Astrocyte (in vitro differentiated cells and primary cell): ENCODE data around the gene EXOC4.

ENCODE experiments used
- EZH2 ChIP-seq: IDR thresholded peaks from 2 replicates; pipeline ENCODE4 v1.6.1; 2012; ENCODE audit warnings: mild to moderate bottlenecking, low read length, inconsistent platforms; ENCODE audit not compliant: insufficient read depth
- TF ChIP-seq, protein P1 (sequence below): IDR thresholded peaks from 2 replicates; pipeline ENCODE4 v1.5.1; 2011; ENCODE audit warnings: low read depth, mild to moderate bottlenecking, inconsistent platforms, low read length, moderate library complexity; ENCODE audit not compliant: insufficient read depth

DNA sequence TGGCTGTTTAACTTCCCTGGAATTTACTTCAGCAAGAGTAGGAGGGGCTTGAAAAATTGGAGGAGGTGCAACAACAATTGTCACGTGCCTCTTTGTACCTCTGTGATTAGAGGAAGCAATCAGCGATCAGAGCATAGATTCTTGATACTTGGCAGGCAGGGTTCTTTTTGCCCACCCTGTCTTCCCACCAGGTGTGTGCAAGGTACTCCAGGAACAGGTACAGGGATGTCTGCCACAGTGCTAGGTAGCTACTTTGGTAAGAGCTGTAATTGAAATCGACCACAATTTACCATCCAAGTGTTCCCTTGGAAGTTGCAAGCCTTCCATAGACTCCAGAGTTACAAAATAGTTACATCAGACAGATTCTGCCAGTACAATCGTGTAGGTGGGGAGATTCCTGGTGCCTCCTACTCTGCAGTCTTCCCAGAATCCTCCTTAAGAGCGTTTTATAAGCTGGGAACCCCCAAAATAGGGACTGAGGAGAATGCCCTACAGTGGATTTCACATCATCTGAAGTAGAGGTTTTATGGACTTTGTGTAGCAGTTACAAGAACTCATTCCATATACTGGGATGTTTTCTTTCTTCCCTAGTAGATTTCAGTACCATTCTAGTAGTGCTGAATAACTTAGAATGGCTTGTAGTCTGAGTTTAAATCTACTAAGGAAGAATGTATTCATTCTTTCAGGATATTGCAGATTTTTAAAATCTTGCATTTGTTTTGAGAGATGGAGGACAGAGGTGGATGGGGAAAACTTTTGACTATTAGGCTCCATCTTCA, 101.9 kb downstream of the EXOC4 start:
- TF ChIP-seq, protein P1, sequence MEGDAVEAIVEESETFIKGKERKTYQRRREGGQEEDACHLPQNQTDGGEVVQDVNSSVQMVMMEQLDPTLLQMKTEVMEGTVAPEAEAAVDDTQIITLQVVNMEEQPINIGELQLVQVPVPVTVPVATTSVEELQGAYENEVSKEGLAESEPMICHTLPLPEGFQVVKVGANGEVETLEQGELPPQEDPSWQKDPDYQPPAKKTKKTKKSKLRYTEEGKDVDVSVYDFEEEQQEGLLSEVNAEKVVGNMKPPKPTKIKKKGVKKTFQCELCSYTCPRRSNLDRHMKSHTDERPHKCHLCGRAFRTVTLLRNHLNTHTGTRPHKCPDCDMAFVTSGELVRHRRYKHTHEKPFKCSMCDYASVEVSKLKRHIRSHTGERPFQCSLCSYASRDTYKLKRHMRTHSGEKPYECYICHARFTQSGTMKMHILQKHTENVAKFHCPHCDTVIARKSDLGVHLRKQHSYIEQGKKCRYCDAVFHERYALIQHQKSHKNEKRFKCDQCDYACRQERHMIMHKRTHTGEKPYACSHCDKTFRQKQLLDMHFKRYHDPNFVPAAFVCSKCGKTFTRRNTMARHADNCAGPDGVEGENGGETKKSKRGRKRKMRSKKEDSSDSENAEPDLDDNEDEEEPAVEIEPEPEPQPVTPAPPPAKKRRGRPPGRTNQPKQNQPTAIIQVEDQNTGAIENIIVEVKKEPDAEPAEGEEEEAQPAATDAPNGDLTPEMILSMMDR: no peak
- TF ChIP-seq EZH2: no peak
